ENCODE measurements around the gene MCM5.

Gene MCM5

DNA sequence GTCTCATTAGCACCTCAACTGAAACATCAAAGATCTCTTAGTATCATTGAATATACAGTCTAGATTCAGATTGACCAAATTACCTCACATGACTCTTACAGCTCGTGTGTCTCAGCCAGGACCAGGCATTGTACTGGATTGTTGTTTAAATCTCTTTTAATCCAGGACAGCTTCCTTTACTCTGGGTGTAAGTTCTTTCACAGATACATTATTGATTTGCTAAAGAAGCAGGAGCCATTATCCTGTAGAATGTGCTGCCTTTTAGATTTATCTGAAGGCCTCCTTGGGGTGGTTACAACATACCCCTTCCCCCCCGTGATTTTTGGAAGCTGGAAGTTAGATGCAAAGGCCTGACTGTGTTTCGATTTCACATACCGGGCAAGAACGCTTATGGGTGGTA is 4.2 kb downstream of the MCM5 start:
- no peak overlapping the region for H3K27ac ChIP-seq (ENCODE audit: low read length)
- H3K4me3 ChIP-seq (ENCODE audit: low read length in 2 of 2) = no peak overlapping the region
- H3K27me3 ChIP-seq (ENCODE audit: control insufficient read depth in 1 of 2, insufficient read depth in 2 of 2, low read length in 2 of 2) = no peaks in the 10 kb centered on the region
- no peak overlapping the region for H3K9ac ChIP-seq (ENCODE audit: low read length in 2 of 2)
- H3K4me1 ChIP-seq (ENCODE audit: control insufficient read depth, insufficient read depth, low read length) = peaks cover 10% of the 10 kb centered on the region
- no peaks in the 10 kb centered on the region for H3K9me3 ChIP-seq (ENCODE audit: control insufficient read depth in 2 of 2, low read length in 2 of 2)
- H3K36me3 ChIP-seq (ENCODE audit: control insufficient read depth in 2 of 2, insufficient read depth in 2 of 2, low read length in 2 of 2) = peaks cover 22 to 34% of the 10 kb centered on the region in 2 donors

GRCh38 chr22:35406443-35406842 is 6.5 kb downstream of the MCM5 start:
- Histone ChIP-seq H3K9ac (ENCODE audit: low read length in 2 of 2) (no peak overlapping the region), H3K27me3 (ENCODE audit: control insufficient read depth in 1 of 2, insufficient read depth in 2 of 2, low read length in 2 of 2) (no peaks in the 10 kb centered on the region), H3K4me1 (ENCODE audit: control insufficient read depth, insufficient read depth, low read length) (no peaks in the 10 kb centered on the region), H3K36me3 (ENCODE audit: control insufficient read depth in 2 of 2, insufficient read depth in 2 of 2, low read length in 2 of 2) (peaks cover 22 to 50% of the 10 kb centered on the region in 2 donors), H3K27ac (ENCODE audit: low read length) (no peak overlapping the region), H3K9me3 (ENCODE audit: control insufficient read depth in 2 of 2, low read length in 2 of 2) (no peaks in the 10 kb centered on the region), H3K4me3 (ENCODE audit: low read length in 2 of 2) (no peak overlapping the region)

DNA sequence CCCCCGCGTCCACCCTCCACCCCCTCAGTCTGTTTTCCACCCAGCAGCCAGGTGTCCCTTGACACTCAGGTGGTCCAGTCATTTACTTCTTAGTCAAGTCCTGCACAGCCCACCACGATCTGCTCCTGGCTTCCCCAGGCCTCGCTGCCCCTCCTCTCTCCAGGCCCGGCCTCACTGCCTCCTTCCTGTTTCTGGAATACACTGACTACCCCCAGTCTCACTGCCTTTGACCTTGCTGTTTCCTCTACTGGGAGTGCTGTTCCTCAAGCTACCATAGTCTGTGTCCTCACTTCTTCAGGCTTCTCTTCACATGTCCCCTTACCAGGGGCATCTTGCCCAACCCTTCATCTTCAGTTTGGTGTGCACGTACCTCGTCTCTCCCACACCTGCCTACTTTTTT is 7.4 kb downstream of the MCM5 start:
- H3K4me1 ChIP-seq (ENCODE audit: control insufficient read depth, insufficient read depth, low read length) = no peaks in the 10 kb centered on the region
- no peak overlapping the region for H3K9ac ChIP-seq (ENCODE audit: low read length in 2 of 2)
- H3K4me3 ChIP-seq (ENCODE audit: low read length in 2 of 2) = no peak overlapping the region
- H3K9me3 ChIP-seq (ENCODE audit: control insufficient read depth in 2 of 2, low read length in 2 of 2) = no peaks in the 10 kb centered on the region
- H3K27me3 ChIP-seq (ENCODE audit: control insufficient read depth in 1 of 2, insufficient read depth in 2 of 2, low read length in 2 of 2) = no peaks in the 10 kb centered on the region
- H3K27ac ChIP-seq (ENCODE audit: low read length) = no peak overlapping the region
- H3K36me3 ChIP-seq (ENCODE audit: control insufficient read depth in 2 of 2, insufficient read depth in 2 of 2, low read length in 2 of 2) = peaks cover 27 to 56% of the 10 kb centered on the region in 2 donors

DNA sequence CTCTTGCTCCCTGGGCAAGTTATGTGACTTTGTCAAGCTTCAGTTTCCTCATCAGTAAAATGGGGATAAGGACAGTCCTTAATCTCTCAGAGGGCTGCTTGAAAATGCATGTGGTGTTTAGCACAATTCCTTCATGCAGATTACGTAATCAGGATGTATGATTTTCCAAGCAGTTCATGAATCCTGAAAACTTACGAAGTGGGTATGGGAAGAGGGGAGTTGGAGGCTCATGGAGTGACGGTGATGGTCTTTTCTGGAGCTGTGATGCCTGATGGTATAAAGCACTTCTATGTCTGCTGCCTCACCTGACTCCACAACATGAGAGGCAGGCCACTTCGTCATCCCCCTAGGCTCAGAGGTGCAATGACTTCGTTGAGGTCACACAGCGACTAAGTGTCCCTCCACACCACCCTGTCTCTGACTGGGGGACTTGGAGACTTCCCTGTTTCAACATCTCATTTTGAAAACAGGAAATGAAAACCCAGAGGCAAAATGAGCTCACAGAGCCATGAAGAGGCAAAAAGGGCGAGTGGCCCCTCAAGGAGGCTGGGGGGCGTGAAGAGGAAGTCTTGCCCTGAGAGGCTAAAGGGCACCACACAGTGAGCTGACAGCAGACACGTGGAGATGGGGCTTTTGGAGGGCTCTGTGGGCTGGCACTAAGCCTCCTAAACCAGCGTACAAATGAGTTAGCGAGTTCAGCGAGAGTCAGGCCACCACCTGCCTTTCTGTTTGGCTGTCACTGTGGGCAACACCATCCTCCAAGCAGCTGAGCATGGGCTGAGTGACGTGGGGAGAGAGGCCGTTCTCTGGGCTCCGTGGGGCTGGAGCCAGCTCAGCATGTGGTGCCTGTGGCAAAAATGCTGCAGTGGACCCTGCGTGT is 10.1 kb downstream of the MCM5 start:
- peaks cover 18 to 57% of the 10 kb centered on the region in 2 donors for H3K36me3 ChIP-seq (ENCODE audit: control insufficient read depth in 2 of 2, insufficient read depth in 2 of 2, low read length in 2 of 2)
- H3K9me3 ChIP-seq (ENCODE audit: control insufficient read depth in 2 of 2, low read length in 2 of 2) = no peaks in the 10 kb centered on the region
- no peaks in the 10 kb centered on the region for H3K27me3 ChIP-seq (ENCODE audit: control insufficient read depth in 1 of 2, insufficient read depth in 2 of 2, low read length in 2 of 2)
- no peak overlapping the region for H3K4me3 ChIP-seq (ENCODE audit: low read length in 2 of 2)
- H3K9ac ChIP-seq (ENCODE audit: low read length in 2 of 2) = no peak overlapping the region
- no peaks in the 10 kb centered on the region for H3K4me1 ChIP-seq (ENCODE audit: control insufficient read depth, insufficient read depth, low read length)
- H3K27ac ChIP-seq (ENCODE audit: low read length) = no peak overlapping the region

DNA sequence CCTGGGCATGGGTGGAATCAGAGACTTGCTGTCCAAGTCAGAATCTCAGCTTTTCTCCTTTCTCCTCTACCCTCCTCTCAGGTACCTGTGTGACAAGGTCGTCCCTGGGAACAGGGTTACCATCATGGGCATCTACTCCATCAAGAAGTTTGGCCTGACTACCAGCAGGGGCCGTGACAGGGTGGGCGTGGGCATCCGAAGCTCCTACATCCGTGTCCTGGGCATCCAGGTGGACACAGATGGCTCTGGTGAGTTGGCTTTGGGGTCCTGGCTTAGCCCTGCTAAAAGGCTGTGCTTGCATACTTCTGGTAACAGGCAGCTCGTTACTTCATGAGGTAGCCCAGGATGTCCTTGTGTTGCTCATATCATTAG is 10.7 kb downstream of the MCM5 start:
- peaks cover 20 to 60% of the 10 kb centered on the region in 2 donors for H3K36me3 ChIP-seq (ENCODE audit: control insufficient read depth in 2 of 2, insufficient read depth in 2 of 2, low read length in 2 of 2)

DNA sequence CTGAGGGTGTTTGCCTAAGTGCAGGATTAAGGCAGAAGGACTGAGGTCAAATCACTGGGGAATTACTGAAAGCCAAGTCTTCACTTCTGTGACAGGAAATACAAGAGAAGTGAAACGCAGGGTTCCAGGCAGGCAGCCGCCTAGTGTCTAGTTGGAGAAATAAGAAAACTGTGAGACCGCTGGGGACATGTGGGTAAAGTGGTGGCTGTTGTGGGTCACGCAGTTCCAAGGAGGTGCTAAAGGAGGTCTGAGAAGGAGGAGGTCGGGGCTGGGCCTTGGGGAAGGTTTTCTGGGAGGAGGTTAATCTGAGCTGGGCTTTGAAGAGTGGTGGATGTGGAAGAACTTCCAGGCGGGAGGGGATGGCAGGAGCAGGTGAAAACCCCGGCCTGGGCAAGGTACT is 11.2 kb downstream of the MCM5 start:
- Histone ChIP-seq H3K9ac (ENCODE audit: low read length in 2 of 2) (no peak overlapping the region), H3K4me1 (ENCODE audit: control insufficient read depth, insufficient read depth, low read length) (no peaks in the 10 kb centered on the region), H3K4me3 (ENCODE audit: low read length in 2 of 2) (no peak overlapping the region), H3K36me3 (ENCODE audit: control insufficient read depth in 2 of 2, insufficient read depth in 2 of 2, low read length in 2 of 2) (peaks cover 21 to 65% of the 10 kb centered on the region in 2 donors), H3K27ac (ENCODE audit: low read length) (no peak overlapping the region), H3K9me3 (ENCODE audit: control insufficient read depth in 2 of 2, low read length in 2 of 2) (no peaks in the 10 kb centered on the region), H3K27me3 (ENCODE audit: control insufficient read depth in 1 of 2, insufficient read depth in 2 of 2, low read length in 2 of 2) (no peaks in the 10 kb centered on the region)

More for the DNA sequence above, 10.7 kb downstream of the MCM5 start:
- H3K9ac ChIP-seq (ENCODE audit: low read length in 2 of 2) = no peak overlapping the region
- H3K4me3 ChIP-seq (ENCODE audit: low read length in 2 of 2) = no peak overlapping the region
- no peak overlapping the region for H3K27ac ChIP-seq (ENCODE audit: low read length)
- no peaks in the 10 kb centered on the region for H3K4me1 ChIP-seq (ENCODE audit: control insufficient read depth, insufficient read depth, low read length)
- no peaks in the 10 kb centered on the region for H3K27me3 ChIP-seq (ENCODE audit: control insufficient read depth in 1 of 2, insufficient read depth in 2 of 2, low read length in 2 of 2)
- H3K9me3 ChIP-seq (ENCODE audit: control insufficient read depth in 2 of 2, low read length in 2 of 2) = no peaks in the 10 kb centered on the region

- H3K27me3 ChIP-seq (ENCODE audit: control insufficient read depth in 1 of 2, insufficient read depth in 2 of 2, low read length in 2 of 2) = no peaks in the 10 kb centered on the region
- no peak overlapping the region for H3K27ac ChIP-seq (ENCODE audit: low read length)
- no peaks in the 10 kb centered on the region for H3K4me1 ChIP-seq (ENCODE audit: control insufficient read depth, insufficient read depth, low read length)
- no peak overlapping the region for H3K9ac ChIP-seq (ENCODE audit: low read length in 2 of 2)
- H3K36me3 ChIP-seq (ENCODE audit: control insufficient read depth in 2 of 2, insufficient read depth in 2 of 2, low read length in 2 of 2) = peaks cover 24 to 59% of the 10 kb centered on the region in 2 donors
- H3K4me3 ChIP-seq (ENCODE audit: low read length in 2 of 2) = no peak overlapping the region
- H3K9me3 ChIP-seq (ENCODE audit: control insufficient read depth in 2 of 2, low read length in 2 of 2) = no peaks in the 10 kb centered on the region
Measured at GRCh38 chr22:35413624-35414023, 13.7 kb downstream of the MCM5 start.

GRCh38 chr22:35417606-35418005 is 17.7 kb downstream of the MCM5 start:
- no peaks in the 10 kb centered on the region for H3K9me3 ChIP-seq (ENCODE audit: control insufficient read depth in 2 of 2, low read length in 2 of 2)
- no peak overlapping the region for H3K4me3 ChIP-seq (ENCODE audit: low read length in 2 of 2)
- H3K36me3 ChIP-seq (ENCODE audit: control insufficient read depth in 2 of 2, insufficient read depth in 2 of 2, low read length in 2 of 2) = peaks cover 40 to 60% of the 10 kb centered on the region in 2 donors
- no peak overlapping the region for H3K9ac ChIP-seq (ENCODE audit: low read length in 2 of 2)
- no peaks in the 10 kb centered on the region for H3K4me1 ChIP-seq (ENCODE audit: control insufficient read depth, insufficient read depth, low read length)
- H3K27ac ChIP-seq (ENCODE audit: low read length) = no peak overlapping the region
- H3K27me3 ChIP-seq (ENCODE audit: control insufficient read depth in 1 of 2, insufficient read depth in 2 of 2, low read length in 2 of 2) = no peaks in the 10 kb centered on the region

DNA sequence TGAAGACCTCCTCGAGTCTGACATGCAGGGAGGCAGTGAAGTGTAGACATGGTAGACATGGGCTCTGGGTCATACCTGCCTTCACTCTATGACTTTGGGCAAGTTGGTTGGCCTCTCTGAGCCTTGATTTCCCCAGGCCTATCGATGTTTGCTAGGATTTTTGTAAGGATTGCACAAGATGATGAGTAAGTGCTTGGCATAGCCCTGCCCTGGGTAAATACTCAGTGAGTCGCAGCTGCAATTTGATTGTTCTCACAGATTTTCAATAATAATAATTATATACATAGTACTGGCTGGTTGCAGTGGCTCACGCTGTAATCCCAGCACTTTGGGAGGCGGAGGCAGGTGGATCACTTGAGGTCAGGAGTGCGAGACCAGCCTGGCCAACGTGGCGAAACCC is 18.1 kb downstream of the MCM5 start:
- H3K27ac ChIP-seq (ENCODE audit: low read length) = no peak overlapping the region
- no peak overlapping the region for H3K4me3 ChIP-seq (ENCODE audit: low read length in 2 of 2)
- H3K36me3 ChIP-seq (ENCODE audit: control insufficient read depth in 2 of 2, insufficient read depth in 2 of 2, low read length in 2 of 2) = peaks cover 40 to 61% of the 10 kb centered on the region in 2 donors
- no peaks in the 10 kb centered on the region for H3K27me3 ChIP-seq (ENCODE audit: control insufficient read depth in 1 of 2, insufficient read depth in 2 of 2, low read length in 2 of 2)
- H3K9ac ChIP-seq (ENCODE audit: low read length in 2 of 2) = no peak overlapping the region
- H3K4me1 ChIP-seq (ENCODE audit: control insufficient read depth, insufficient read depth, low read length) = no peaks in the 10 kb centered on the region
- H3K9me3 ChIP-seq (ENCODE audit: control insufficient read depth in 2 of 2, low read length in 2 of 2) = no peaks in the 10 kb centered on the region

DNA sequence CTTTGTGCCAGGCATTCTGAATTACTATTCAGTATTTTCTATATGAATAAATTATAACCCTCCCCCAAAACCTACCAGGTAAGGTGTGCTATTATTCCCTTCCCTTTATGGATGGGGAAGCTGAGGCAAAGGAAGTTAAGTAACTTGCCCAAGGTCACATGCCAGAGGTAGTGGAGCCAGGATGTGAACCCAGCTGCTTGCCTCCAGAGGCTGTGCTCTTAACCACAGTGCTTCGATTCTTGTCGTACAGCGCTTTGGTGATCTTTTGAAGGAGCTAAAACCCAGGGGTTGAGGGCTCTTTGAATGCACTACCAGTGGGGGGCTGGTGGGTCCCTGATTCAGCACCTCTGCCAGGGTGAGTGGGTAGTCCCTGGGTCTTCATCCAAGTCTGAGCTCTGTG is 18.8 kb downstream of the MCM5 start:
- Histone ChIP-seq H3K36me3 (ENCODE audit: control insufficient read depth in 2 of 2, insufficient read depth in 2 of 2, low read length in 2 of 2) (peaks cover 40 to 61% of the 10 kb centered on the region in 2 donors), H3K4me1 (ENCODE audit: control insufficient read depth, insufficient read depth, low read length) (no peaks in the 10 kb centered on the region), H3K4me3 (ENCODE audit: low read length in 2 of 2) (no peak overlapping the region), H3K9me3 (ENCODE audit: control insufficient read depth in 2 of 2, low read length in 2 of 2) (no peaks in the 10 kb centered on the region), H3K9ac (ENCODE audit: low read length in 2 of 2) (no peak overlapping the region), H3K27ac (ENCODE audit: low read length) (no peak overlapping the region), H3K27me3 (ENCODE audit: control insufficient read depth in 1 of 2, insufficient read depth in 2 of 2, low read length in 2 of 2) (no peaks in the 10 kb centered on the region)

- no peak overlapping the region for H3K27ac ChIP-seq (ENCODE audit: low read length)
- H3K36me3 ChIP-seq (ENCODE audit: control insufficient read depth in 2 of 2, insufficient read depth in 2 of 2, low read length in 2 of 2) = peaks cover 37 to 61% of the 10 kb centered on the region in 2 donors
- no peak overlapping the region for H3K9ac ChIP-seq (ENCODE audit: low read length in 2 of 2)
- no peaks in the 10 kb centered on the region for H3K9me3 ChIP-seq (ENCODE audit: control insufficient read depth in 2 of 2, low read length in 2 of 2)
- no peaks in the 10 kb centered on the region for H3K4me1 ChIP-seq (ENCODE audit: control insufficient read depth, insufficient read depth, low read length)
- no peak overlapping the region for H3K4me3 ChIP-seq (ENCODE audit: low read length in 2 of 2)
- H3K27me3 ChIP-seq (ENCODE audit: control insufficient read depth in 1 of 2, insufficient read depth in 2 of 2, low read length in 2 of 2) = no peaks in the 10 kb centered on the region
Measured at GRCh38 chr22:35419756-35420155, 19.8 kb downstream of the MCM5 start.
